Panc1 (cell line): ENCODE measurements around the gene NT5C1A. TPM values are rescaled to one million over a fixed set of nuclear protein-coding genes. Genes with fewer than 3 reads are reported as not detected.
A peak's percentile ranks its signal among the peaks of the same experiment; 100 is the strongest.

Experiments
- ATAC-seq: fragments of 200-7000 bp; cut with Tn5 transposase; 2 replicates; pipeline ENCODE4 v1.9.1; 2020; ENCODE audit warnings: mild to moderate bottlenecking, moderate library complexity
- BruUV-seq: library from RNA; stranded (reverse); fragments of 400-500 nt; replicated peaks from 2 replicates; lab custom pipeline; 2021; lab: Mats Ljungman, UMichigan
- CTCF ChIA-PET: fragments of 300-600 bp; sonication (Branson Sonifier 250); formaldehyde crosslinking; loops from one replicate; lab custom pipeline; 2022; ENCODE audit warnings: antibody characterized with exemption; lab: Charles Lee
- POLR2A ChIA-PET: fragments of 300-600 bp; sonication (Branson Sonifier 250); formaldehyde crosslinking; loops from one replicate; lab custom pipeline; 2022; ENCODE audit warnings: antibody characterized with exemption; lab: Charles Lee
- DNase-seq: peaks from one replicate; pipeline ENCODE4 v3.0.0-alpha.2; 2010; ENCODE audit warnings: low read depth, low spot score
- H3K27ac ChIP-seq: 2 replicates; pipeline ENCODE4 v1.5.1; 2011; ENCODE audit warnings: mild to moderate bottlenecking, low read length, inconsistent platforms
- H3K27me3 ChIP-seq: fragments of 200-500 bp; sonication (Bioruptor generic); 2 replicates; pipeline ENCODE4 v1.6.0; 2014; ENCODE audit warnings: low read length, inconsistent platforms; ENCODE audit not compliant: control insufficient read depth, insufficient read depth
- H3K36me3 ChIP-seq: fragments of 200-500 bp; sonication (Bioruptor generic); 2 replicates; pipeline ENCODE4 v1.5.1; 2014; ENCODE audit warnings: inconsistent platforms, mild to moderate bottlenecking, low read length, moderate library complexity; ENCODE audit not compliant: control insufficient read depth, insufficient read depth
- H3K4me1 ChIP-seq: 2 replicates; pipeline ENCODE4 v1.5.1; 2011; ENCODE audit warnings: inconsistent platforms, mild to moderate bottlenecking, low read length, moderate library complexity; ENCODE audit not compliant: control insufficient read depth, insufficient read depth
- H3K4me3 ChIP-seq, 2 experiments: 2 replicates each; pipeline ENCODE4 v1.5.1; 2011 to 2012; ENCODE audit warnings: low read depth in 2 of 2, low read length in 2 of 2, mild to moderate bottlenecking in 2 of 2, inconsistent platforms in 1 of 2, moderate library complexity in 1 of 2
- H3K9me3 ChIP-seq: fragments of 200-500 bp; sonication (Bioruptor generic); 2 replicates; pipeline ENCODE4 v1.5.1; 2014; ENCODE audit warnings: low read depth, mild to moderate bottlenecking, inconsistent platforms, low read length, moderate library complexity; ENCODE audit not compliant: control insufficient read depth, insufficient read depth
- POLR2AphosphoS5 ChIP-seq: IDR thresholded peaks from 2 replicates; pipeline ENCODE4 v1.6.1; 2012; ENCODE audit warnings: mild to moderate bottlenecking, low read depth, low read length, moderate library complexity
- SIN3A ChIP-seq: IDR thresholded peaks from 2 replicates; pipeline ENCODE4 v1.6.1; 2012; ENCODE audit warnings: low read depth, mild to moderate bottlenecking, low read length, moderate library complexity, borderline replicate concordance; ENCODE audit not compliant: insufficient read depth
- TCF7L2 ChIP-seq: IDR thresholded peaks from 2 replicates; pipeline ENCODE4 v1.6.1; 2011; ENCODE audit warnings: mild to moderate bottlenecking, low read depth, low read length, inconsistent platforms
- in situ Hi-C: cut with HindIII; loops from 2 replicates; pipeline ENCODE4 v1.10.0; 2016; ENCODE audit warnings: low sequenced_read_pairs, low pct_unique_long_range_greater_than_20kb
- intact Hi-C: fragments of 100-400 bp; cut with micrococcal nuclease; formaldehyde crosslinking; loops from one replicate; pipeline ENCODE4 v1.10.0; 2022; ENCODE audit not compliant: unreplicated experiment
- total RNA-seq: library from RNA; stranded (reverse); gene quantifications from one replicate; pipeline ENCODE4 v1.2.1, GENCODE V29; 2021; ENCODE audit not compliant: unreplicated experiment
- TF ChIP-seq, protein P1 (sequence below), 2 experiments: IDR thresholded peaks; 2 replicates each; pipeline ENCODE4 v1.6.1; 2011 to 2012; ENCODE audit warnings: low read depth in 2 of 2, control low read depth in 1 of 2, low read length in 1 of 2, mild to moderate bottlenecking in 1 of 2, moderate library complexity in 1 of 2; ENCODE audit not compliant: insufficient read depth in 1 of 2
- TF ChIP-seq, protein P2 (sequence below): fragments of 450-650 bp; IDR thresholded peaks from 2 replicates; pipeline ENCODE4 v1.5.1; 2017; ENCODE audit warnings: mild to moderate bottlenecking

The NT5C1A gene
- total RNA-seq, 1 experiment from 2014 or later: not detected

DNA sequence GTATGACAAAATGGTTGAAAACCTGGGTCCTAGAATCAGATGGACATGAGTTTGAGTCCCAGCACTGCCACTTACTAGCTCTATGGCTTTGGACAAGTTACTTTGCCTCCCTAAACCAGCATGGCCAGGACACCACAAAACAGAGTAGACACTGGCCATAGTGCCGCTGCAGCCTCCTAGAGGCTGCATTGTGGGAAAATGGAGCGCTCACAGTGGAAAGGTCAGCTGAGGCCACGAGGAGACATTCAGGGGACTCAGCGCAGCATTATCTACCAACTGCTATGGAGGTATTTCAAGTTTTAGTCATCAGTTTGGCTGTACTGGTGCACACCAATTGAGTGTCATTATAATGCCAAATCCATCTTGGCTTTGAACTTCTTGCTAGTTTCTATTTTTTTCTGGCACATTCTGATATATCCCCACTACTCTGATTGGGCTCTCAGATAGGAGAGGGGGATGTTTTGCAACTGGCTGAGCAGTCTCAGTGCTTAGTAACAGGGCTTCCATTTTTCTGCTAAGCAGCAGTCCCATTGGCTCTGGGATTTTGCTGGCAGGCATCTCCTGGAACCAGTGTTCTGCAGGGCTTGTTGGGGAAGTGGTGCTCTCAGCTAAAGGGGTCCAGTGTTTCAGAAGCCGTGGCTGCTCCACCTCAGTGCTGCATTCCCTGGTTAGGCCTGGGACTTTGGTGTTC is 16.2 kb downstream of the NT5C1A start:
- intact Hi-C loops: no loop called here
- TF ChIP-seq TCF7L2: no peak
- BruUV-seq: no TSS peak
- H3K9me3 ChIP-seq: no peaks in the 10 kb centered on the region
- no peak overlapping the region for H3K27ac ChIP-seq
- no peak overlapping the region for H3K4me3 ChIP-seq
- H3K27me3 ChIP-seq: peaks cover 3% of the 10 kb centered on the region; the same call in 1 of the 2 replicates
- in situ Hi-C loops: no loop called here
- DNase-seq (no peak), ATAC-seq (no peak)
- H3K36me3 ChIP-seq: no peaks in the 10 kb centered on the region
- ChIA-PET CTCF (no interaction called here), POLR2A (no interaction called here)
- H3K4me1 ChIP-seq: no peaks in the 10 kb centered on the region

DNA sequence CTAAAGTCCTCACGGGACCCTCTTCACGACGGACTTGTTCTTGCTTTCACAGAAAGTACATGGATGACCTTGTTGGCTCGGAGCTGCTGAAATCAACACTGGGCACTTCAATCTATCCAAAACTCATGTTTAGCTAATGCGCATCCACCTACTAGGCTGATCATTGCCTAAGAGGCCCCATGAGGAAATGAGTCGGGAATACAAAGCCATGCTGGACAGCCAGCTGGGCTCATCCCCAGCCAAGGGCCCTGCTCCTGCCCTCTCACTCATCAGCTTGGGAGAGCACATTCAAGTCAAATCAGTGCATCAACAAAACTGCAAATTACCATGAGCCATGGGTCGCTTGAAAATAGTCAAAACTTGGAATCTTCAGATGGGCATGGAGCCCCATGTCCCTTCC is 17.6 kb downstream of the NT5C1A start:
- intact Hi-C loops (no loop called here), in situ Hi-C loops (no loop called here)
- no peak overlapping the region for H3K27ac ChIP-seq
- POLR2A ChIA-PET: no interaction called here
- BruUV-seq: no TSS peak
- no peaks in the 10 kb centered on the region for H3K9me3 ChIP-seq
- H3K36me3 ChIP-seq: no peaks in the 10 kb centered on the region
- no peaks in the 10 kb centered on the region for H3K4me1 ChIP-seq
- no peak for TF ChIP-seq SIN3A
- TF ChIP-seq POLR2AphosphoS5: no peak
- TF ChIP-seq TCF7L2: no peak
- TF ChIP-seq, protein P1, sequence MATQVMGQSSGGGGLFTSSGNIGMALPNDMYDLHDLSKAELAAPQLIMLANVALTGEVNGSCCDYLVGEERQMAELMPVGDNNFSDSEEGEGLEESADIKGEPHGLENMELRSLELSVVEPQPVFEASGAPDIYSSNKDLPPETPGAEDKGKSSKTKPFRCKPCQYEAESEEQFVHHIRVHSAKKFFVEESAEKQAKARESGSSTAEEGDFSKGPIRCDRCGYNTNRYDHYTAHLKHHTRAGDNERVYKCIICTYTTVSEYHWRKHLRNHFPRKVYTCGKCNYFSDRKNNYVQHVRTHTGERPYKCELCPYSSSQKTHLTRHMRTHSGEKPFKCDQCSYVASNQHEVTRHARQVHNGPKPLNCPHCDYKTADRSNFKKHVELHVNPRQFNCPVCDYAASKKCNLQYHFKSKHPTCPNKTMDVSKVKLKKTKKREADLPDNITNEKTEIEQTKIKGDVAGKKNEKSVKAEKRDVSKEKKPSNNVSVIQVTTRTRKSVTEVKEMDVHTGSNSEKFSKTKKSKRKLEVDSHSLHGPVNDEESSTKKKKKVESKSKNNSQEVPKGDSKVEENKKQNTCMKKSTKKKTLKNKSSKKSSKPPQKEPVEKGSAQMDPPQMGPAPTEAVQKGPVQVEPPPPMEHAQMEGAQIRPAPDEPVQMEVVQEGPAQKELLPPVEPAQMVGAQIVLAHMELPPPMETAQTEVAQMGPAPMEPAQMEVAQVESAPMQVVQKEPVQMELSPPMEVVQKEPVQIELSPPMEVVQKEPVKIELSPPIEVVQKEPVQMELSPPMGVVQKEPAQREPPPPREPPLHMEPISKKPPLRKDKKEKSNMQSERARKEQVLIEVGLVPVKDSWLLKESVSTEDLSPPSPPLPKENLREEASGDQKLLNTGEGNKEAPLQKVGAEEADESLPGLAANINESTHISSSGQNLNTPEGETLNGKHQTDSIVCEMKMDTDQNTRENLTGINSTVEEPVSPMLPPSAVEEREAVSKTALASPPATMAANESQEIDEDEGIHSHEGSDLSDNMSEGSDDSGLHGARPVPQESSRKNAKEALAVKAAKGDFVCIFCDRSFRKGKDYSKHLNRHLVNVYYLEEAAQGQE (IDR thresholded peaks at IDR 0.05; ENCODE audit: insufficient read depth in 1 of 2, low read depth in 2 of 2, low read length in 1 of 2): no peak
- TF ChIP-seq, protein P2, sequence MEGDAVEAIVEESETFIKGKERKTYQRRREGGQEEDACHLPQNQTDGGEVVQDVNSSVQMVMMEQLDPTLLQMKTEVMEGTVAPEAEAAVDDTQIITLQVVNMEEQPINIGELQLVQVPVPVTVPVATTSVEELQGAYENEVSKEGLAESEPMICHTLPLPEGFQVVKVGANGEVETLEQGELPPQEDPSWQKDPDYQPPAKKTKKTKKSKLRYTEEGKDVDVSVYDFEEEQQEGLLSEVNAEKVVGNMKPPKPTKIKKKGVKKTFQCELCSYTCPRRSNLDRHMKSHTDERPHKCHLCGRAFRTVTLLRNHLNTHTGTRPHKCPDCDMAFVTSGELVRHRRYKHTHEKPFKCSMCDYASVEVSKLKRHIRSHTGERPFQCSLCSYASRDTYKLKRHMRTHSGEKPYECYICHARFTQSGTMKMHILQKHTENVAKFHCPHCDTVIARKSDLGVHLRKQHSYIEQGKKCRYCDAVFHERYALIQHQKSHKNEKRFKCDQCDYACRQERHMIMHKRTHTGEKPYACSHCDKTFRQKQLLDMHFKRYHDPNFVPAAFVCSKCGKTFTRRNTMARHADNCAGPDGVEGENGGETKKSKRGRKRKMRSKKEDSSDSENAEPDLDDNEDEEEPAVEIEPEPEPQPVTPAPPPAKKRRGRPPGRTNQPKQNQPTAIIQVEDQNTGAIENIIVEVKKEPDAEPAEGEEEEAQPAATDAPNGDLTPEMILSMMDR: no peak
- no peak overlapping the region for H3K4me3 ChIP-seq
- CTCF ChIA-PET: interaction anchor here (0.6 to 1.8 kb wide), 3 partner anchors 27 to 53 kb away, joined by 3 to 13 read pairs (median 6); no protein-coding TSS in a partner anchor
- peaks cover 3% of the 10 kb centered on the region; the same call in 1 of the 2 replicates for H3K27me3 ChIP-seq
- ATAC-seq (no peak), DNase-seq (no peak)

DNA sequence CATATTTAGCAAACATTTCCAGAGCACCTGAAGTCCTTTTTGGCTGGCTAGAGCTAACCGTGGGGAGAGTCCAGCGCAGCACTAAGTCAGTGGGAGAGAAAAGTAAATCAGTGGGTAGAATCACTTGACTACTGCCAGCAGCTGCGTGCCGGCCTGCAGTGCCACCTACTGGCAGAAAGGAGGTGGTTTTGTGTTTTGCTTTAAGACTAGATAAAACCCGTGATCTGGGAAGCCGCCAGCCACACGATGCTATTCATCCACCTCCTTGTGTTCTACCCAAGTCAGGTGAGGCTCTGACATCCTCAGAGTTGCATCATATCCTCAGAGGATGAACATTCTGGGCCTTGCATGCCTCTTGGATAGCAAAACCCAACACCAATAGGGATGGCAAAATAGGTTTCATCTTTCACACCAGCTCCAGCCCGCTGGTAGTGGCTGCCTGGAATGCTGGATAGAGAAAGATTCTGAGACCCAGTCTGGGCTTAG is 18.3 kb downstream of the NT5C1A start:
- in situ Hi-C loops (no loop called here), intact Hi-C loops (loop anchor here (1.0 kb wide), 1 partner anchor 47 kb away; no protein-coding TSS in a partner anchor)
- TF ChIP-seq, protein P2: peak; percentile 96
- TF ChIP-seq, protein P1 (IDR thresholded peaks at IDR 0.05; ENCODE audit: insufficient read depth in 1 of 2, low read depth in 2 of 2, low read length in 1 of 2): no peak
- no peak for TF ChIP-seq TCF7L2
- peak; percentile 84 for ATAC-seq
- H3K9me3 ChIP-seq: no peaks in the 10 kb centered on the region
- H3K4me3 ChIP-seq: no peak overlapping the region
- no TSS peak for BruUV-seq
- ChIA-PET POLR2A (no interaction called here), CTCF (interaction anchor here (1.2 to 1.8 kb wide), 2 partner anchors 27 to 47 kb away, joined by 3 to 13 read pairs; no protein-coding TSS in a partner anchor)
- no peak overlapping the region for H3K27ac ChIP-seq
- DNase-seq: peak; percentile 70
- H3K4me1 ChIP-seq: no peaks in the 10 kb centered on the region
- peaks cover 3% of the 10 kb centered on the region; the same call in 1 of the 2 replicates for H3K27me3 ChIP-seq
- H3K36me3 ChIP-seq: no peaks in the 10 kb centered on the region
